ENCODE results near the gene SLC25A13. TPM values are rescaled to one million over a fixed set of nuclear protein-coding genes. Genes with fewer than 3 reads are reported as not detected.
"Not testable (repeated sequence)": the region's sequence is repeated elsewhere in the genome, so short reads cannot be mapped to it uniquely, and the experiment has no call there.

SLC25A13 gene
- total RNA-seq, 2 experiments from 2014 or later = 9.1 to 10.7 TPM

DNA sequence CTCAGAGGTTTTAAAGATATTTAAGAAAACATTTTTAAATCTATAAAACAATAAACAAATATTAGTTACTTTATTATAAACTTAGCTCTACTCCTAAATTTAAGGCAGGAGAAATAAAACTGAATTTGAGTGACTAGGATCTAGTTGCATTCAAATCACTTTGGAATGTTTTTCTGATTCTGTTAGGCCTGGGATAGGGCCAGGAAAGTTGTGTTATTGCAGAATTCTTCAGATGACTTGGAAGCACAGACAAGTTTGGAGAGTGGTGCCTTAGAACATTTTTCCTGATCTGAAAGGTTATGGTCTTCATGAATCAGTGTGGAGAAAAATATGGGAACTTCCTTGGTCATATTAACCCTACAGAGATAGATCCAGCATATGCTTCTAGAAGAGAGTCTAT lies 15.6 kb upstream of the SLC25A13 start:
- Mint-ChIP-seq H3K27ac (no peak overlapping the region), H3K4me3 (no peak overlapping the region), H3K9me3 (peaks cover 1% of the 10 kb centered on the region), H3K36me3 (no peaks in the 10 kb centered on the region), H3K4me1 (no peaks in the 10 kb centered on the region), H3K27me3 (peaks cover 11% of the 10 kb centered on the region)
- ATAC-seq (ENCODE audit: low read depth) = no peak
- no peak for DNase-seq
- POLR2A ChIA-PET = no interaction called here

DNA sequence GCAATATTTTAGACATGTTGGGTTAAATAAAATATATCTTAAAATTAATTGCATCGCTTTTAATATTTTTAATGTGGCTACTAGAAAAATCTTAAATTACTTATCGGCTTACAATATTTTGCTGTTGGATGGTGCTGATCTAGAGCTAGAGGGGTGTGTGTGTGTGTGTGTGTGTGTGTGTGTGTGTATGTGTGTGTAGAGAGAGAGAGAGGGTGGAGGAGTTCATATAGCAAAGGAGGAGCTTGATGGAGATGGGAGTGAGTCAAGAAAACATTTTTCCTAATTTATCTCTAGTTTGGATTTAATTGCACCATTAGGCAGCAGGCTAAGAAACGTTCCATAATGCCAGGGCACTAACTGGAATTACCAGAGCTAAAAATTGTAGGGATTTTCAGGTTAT lies 10.4 kb upstream of the SLC25A13 start:
- no peaks in the 10 kb centered on the region for H3K9me3 Mint-ChIP-seq
- H3K4me1 Mint-ChIP-seq = no peaks in the 10 kb centered on the region
- no peak overlapping the region for H3K4me3 Mint-ChIP-seq
- peaks cover 5% of the 10 kb centered on the region for H3K27me3 Mint-ChIP-seq
- no peak for DNase-seq
- no peak for ATAC-seq (ENCODE audit: low read depth)
- POLR2A ChIA-PET = no interaction called here
- H3K36me3 Mint-ChIP-seq = no peaks in the 10 kb centered on the region
- no peak overlapping the region for H3K27ac Mint-ChIP-seq

DNA sequence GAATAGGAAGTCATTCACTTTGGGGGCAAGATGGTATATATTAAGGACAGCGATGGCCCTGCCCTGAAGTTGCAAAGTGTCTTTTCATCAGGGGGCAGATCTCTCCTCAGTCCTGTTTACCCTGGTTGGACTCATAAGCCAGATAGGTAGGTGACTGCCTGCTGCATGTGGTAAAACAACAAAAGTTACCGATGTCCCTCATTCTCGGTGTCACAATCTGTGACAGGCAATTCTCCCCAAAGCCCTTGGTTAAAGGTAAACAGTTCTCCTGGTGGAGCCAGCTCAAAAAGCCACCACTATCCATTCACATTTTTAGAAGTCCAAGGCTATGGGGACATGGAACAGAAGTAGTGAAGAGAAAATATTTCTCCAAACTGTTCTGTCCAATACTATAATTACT lies 9.9 kb upstream of the SLC25A13 start:
- Mint-ChIP-seq H3K27ac (no peak overlapping the region), H3K4me1 (no peaks in the 10 kb centered on the region), H3K9me3 (no peaks in the 10 kb centered on the region), H3K27me3 (peaks cover 5% of the 10 kb centered on the region), H3K4me3 (no peak overlapping the region), H3K36me3 (no peaks in the 10 kb centered on the region)
- ATAC-seq (ENCODE audit: low read depth) (no peak), DNase-seq (no peak)
- POLR2A ChIA-PET = no interaction called here

DNA sequence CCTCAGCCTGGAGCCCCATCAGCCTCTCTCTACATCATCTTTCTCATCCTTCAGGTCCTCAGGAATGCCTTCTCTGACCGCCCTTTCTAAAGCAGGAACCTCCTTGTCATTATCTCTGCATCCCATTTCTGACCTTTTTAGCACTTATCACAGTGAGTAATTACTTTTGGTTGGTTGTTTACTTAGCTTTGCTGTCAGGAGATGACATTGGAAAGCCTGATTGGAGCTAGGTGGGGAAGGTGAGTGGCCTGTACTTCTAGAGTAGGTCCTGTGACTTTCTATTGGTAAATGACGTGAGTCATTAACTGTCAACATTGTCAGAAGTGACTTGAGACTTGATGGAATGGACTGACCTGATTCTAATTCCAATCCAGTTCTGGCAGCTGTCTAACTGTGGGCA lies 9.3 kb upstream of the SLC25A13 start:
- ATAC-seq (ENCODE audit: low read depth) (no peak), DNase-seq (no peak)
- POLR2A ChIA-PET = no interaction called here
- H3K27ac Mint-ChIP-seq = no peak overlapping the region
- H3K4me3 Mint-ChIP-seq = no peak overlapping the region
- H3K27me3 Mint-ChIP-seq = peaks cover 3% of the 10 kb centered on the region
- no peaks in the 10 kb centered on the region for H3K9me3 Mint-ChIP-seq
- H3K36me3 Mint-ChIP-seq = no peaks in the 10 kb centered on the region
- no peaks in the 10 kb centered on the region for H3K4me1 Mint-ChIP-seq

DNA sequence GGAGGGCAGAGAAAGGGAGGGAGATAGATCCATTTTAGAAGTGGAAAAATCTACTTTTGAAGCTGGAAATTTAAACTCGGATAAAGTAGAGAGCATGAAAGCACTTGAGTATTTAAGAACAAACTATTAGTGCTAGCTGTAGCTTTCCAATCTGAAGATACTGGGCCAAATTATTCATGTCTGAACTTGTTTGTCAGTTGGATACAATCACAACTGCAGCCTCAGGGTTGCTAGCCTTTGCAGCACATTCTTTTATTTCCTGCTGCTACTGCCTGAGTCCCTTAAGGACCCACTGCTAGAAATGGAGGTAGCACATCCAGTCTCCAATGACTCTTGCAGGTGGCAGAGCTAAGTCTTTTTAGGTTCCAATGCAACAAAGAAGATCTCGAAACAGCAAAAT lies 8.3 kb upstream of the SLC25A13 start:
- Mint-ChIP-seq H3K27ac (no peak overlapping the region), H3K27me3 (peaks cover 2% of the 10 kb centered on the region), H3K4me1 (no peaks in the 10 kb centered on the region), H3K9me3 (no peaks in the 10 kb centered on the region), H3K36me3 (no peaks in the 10 kb centered on the region), H3K4me3 (no peak overlapping the region)
- POLR2A ChIA-PET = no interaction called here
- ATAC-seq (ENCODE audit: low read depth) = no peak
- no peak for DNase-seq

DNA sequence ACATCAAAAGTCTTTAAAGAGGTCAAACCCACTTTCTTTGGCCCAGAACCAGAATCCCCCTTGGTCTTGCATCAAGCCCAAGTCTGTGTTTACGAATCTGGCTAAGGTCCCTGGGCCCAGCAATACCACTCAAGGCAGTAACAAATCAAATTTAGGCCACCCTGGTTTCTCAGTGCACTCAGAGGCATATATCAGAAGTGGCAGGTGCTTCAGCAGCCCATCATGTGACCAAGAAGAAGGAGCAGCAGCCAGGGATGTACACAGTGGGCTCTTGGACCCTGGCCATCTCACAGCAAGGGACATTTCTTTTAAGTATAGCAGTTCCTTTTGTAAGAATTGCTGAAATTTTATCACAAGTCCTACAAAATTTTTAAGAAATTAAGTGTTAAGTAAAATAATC lies 7.3 kb upstream of the SLC25A13 start:
- no peaks in the 10 kb centered on the region for H3K4me1 Mint-ChIP-seq
- POLR2A ChIA-PET = no interaction called here
- H3K27me3 Mint-ChIP-seq = peaks cover 2% of the 10 kb centered on the region
- ATAC-seq (ENCODE audit: low read depth) = no peak
- H3K27ac Mint-ChIP-seq = no peak overlapping the region
- H3K36me3 Mint-ChIP-seq = no peaks in the 10 kb centered on the region
- no peak for DNase-seq
- no peaks in the 10 kb centered on the region for H3K9me3 Mint-ChIP-seq
- no peak overlapping the region for H3K4me3 Mint-ChIP-seq

DNA sequence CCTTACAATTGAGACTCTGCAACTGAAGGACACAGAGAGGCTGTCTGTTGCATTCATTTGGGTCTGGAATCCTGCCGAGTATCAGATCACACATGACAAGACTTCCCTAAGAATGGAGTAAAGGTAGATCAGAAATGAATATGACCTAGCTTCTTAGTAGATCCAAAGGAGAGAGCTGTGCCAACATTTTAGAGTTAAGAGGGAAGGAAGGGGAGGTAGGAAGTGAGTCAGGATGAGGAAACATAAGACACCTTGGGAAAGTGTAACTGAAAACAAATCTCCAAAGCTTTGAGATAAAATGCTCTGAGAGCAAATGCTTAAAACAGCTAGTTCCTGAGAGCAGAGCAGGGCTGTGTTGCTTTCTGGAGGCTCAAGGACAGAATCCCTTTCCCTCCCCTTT lies 6.1 kb upstream of the SLC25A13 start:
- POLR2A ChIA-PET = no interaction called here
- Mint-ChIP-seq H3K4me3 (no peak overlapping the region), H3K27me3 (no peaks in the 10 kb centered on the region), H3K36me3 (no peaks in the 10 kb centered on the region), H3K9me3 (no peaks in the 10 kb centered on the region), H3K4me1 (no peaks in the 10 kb centered on the region), H3K27ac (no peak overlapping the region)
- DNase-seq (no peak), ATAC-seq (ENCODE audit: low read depth) (no peak)

DNA sequence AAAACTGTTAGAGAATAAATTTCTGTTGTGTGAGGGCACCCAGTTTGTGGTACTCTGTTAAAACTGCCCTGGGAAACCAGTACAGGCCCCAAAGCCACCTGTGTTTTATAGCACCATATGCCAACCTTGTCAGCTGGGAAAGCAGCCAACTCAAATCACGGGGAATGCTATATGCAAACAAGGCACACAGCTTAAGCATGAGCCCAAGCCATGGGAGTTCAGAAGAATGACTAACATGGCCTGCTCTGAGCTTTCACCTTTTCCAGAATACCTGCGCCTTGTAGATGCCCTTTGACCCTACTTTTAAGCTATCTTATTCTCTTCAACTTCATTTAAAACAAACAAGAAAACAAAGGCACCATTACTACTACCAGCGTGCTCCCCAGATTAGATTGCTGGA lies 5.5 kb upstream of the SLC25A13 start:
- Mint-ChIP-seq H3K27me3 (peaks cover 2% of the 10 kb centered on the region), H3K4me3 (no peak overlapping the region), H3K4me1 (no peaks in the 10 kb centered on the region), H3K27ac (no peak overlapping the region), H3K36me3 (no peaks in the 10 kb centered on the region), H3K9me3 (no peaks in the 10 kb centered on the region)
- no peak for ATAC-seq (ENCODE audit: low read depth)
- DNase-seq = no peak
- POLR2A ChIA-PET = no interaction called here

DNA sequence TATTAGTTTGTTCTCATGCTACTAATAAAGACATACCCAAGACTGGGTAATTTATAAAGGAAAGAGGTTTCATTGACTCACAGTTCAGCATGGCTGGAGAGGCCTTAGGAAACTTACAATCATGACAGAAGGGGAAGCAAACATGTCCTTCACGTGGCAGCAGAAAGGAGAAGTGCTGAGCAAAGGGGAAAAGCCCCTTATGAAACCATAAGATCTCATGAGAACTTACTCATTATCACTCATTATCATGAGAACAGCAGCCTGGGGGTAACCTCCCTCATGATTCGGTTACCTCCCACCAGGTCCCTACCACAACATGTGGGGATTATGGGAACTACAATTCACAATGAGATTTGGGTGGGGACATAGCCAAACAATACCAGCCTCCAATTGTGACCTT lies 4.9 kb upstream of the SLC25A13 start:
- POLR2A ChIA-PET; H3K9me3 Mint-ChIP-seq; H3K36me3 Mint-ChIP-seq; DNase-seq; H3K4me3 Mint-ChIP-seq; H3K4me1 Mint-ChIP-seq; ATAC-seq (ENCODE audit: low read depth); H3K27ac Mint-ChIP-seq; H3K27me3 Mint-ChIP-seq: not testable (repeated sequence)

DNA sequence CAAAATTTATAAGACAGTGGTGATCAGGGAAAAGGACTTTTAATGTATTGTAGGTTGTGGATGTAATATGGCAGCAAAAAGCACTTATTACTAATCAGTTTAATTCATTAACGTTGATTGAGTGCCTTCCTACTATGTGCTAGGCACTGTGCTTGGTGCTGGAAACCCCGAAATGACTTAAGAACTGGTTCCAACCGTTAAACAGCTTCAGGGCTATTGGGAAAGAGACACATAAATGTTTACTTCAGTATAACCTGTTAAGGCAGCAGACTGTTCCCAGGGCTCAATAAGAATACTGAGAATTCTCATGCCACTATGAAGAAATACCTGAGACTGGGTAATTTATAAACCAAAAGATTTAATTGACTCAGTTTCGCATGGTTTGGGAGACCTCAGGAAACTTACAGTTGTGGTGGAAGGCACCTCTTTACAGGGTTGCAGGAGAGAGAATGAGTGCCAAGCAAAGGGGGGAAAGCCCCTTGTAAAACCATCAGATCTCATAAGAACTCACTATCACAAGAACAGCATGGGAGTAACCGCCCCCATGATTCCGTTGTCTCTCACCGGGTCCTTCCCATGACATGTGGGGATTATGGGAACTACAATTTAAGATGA lies 1.1 kb upstream of the SLC25A13 start:
- Mint-ChIP-seq H3K36me3 (no peaks in the 10 kb centered on the region), H3K4me1 (peaks cover 13% of the 10 kb centered on the region), H3K9me3 (no peaks in the 10 kb centered on the region), H3K27ac (no peak overlapping the region), H3K4me3 (peak overlapping the region; percentile 90), H3K27me3 (peaks cover 2% of the 10 kb centered on the region)
- DNase-seq = no peak
- no peak for ATAC-seq (ENCODE audit: low read depth)
- POLR2A ChIA-PET = no interaction called here

DNA sequence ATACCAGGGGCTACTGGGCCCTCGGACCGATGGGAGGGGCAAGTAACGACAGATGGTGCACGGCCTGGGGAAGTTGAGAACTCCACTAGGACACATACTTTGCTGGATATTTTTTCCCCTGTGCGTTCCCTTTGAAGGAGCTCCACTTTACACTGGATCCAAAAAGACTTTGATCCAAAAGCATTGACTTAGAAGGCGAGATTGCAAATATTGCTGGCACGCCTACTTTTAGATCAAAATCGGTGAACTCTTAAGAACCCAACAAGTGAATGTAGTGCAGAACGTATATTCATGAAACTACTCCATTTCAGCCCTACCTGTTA lies 436 bp upstream of the SLC25A13 start:
- Mint-ChIP-seq H3K9me3 (no peaks in the 10 kb centered on the region), H3K4me3 (peak overlapping the region; percentile 90), H3K27ac (peak overlapping the region; percentile 33), H3K4me1 (peaks cover 13% of the 10 kb centered on the region), H3K27me3 (peaks cover 2% of the 10 kb centered on the region), H3K36me3 (no peaks in the 10 kb centered on the region)
- no peak for ATAC-seq (ENCODE audit: low read depth)
- no peak for DNase-seq
- POLR2A ChIA-PET = no interaction called here

DNA sequence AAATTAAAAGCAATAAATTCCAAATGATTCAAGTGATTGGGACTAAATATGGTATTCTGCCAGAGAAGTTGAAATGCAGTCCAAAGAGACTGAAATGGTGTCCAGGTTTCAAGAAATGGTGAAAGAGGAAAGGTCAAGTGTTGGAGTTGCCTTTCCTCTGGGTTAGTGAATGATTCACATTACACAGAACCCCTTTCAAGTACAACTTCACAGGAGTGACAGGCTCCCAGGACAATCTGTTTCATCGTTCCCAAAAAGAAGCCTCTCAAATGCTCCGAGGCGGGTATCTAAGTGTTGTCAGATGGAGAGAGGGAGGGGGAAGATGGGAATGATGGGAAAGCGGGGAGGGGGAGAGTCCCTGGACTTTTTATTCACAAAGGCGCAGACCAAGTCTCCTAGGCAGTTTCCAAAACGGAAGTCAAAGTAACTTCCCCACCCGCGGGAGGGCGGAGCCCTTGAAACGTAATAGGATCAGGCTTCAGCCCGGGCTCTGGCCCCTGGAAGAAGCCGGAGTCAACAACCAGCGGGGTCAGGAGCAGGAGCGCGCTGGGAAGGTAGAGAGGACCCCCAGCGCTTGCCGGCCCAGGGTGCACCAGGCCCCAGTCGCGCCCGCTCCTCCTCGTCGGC lies 754 bp downstream of the SLC25A13 start:
- ATAC-seq (ENCODE audit: low read depth) = peak; percentile 38
- Mint-ChIP-seq H3K4me1 (peaks cover 13% of the 10 kb centered on the region), H3K9me3 (no peaks in the 10 kb centered on the region), H3K36me3 (no peaks in the 10 kb centered on the region), H3K4me3 (peak overlapping the region; percentile 90), H3K27me3 (peaks cover 2% of the 10 kb centered on the region), H3K27ac (peak overlapping the region; percentile 93)
- no peak for DNase-seq
- POLR2A ChIA-PET = no interaction called here

DNA sequence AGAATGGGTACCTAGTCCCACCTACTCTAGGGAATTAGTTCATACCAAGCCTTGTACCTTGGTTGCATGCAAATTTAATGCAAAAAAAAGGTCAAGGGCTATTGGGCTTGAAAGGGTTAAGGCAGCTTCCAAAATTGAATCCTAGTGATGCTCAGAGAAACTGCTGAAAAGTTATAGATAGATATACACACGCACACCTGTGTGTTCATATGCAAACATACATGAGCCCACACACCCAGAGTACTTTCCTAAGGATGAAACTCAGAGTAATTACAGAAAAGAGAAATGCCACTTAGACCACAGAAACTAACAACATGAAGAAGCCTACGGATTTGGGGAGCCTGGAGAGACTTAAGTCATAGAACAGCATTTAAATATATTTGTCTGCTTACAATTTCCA lies 1.5 kb downstream of the SLC25A13 start:
- H3K9me3 Mint-ChIP-seq = no peaks in the 10 kb centered on the region
- H3K4me3 Mint-ChIP-seq = peak overlapping the region; percentile 90
- H3K4me1 Mint-ChIP-seq = peaks cover 13% of the 10 kb centered on the region
- peaks cover 2% of the 10 kb centered on the region for H3K27me3 Mint-ChIP-seq
- DNase-seq (no peak), ATAC-seq (ENCODE audit: low read depth) (no peak)
- POLR2A ChIA-PET = no interaction called here
- peak overlapping the region; percentile 93 for H3K27ac Mint-ChIP-seq
- H3K36me3 Mint-ChIP-seq = no peaks in the 10 kb centered on the region

DNA sequence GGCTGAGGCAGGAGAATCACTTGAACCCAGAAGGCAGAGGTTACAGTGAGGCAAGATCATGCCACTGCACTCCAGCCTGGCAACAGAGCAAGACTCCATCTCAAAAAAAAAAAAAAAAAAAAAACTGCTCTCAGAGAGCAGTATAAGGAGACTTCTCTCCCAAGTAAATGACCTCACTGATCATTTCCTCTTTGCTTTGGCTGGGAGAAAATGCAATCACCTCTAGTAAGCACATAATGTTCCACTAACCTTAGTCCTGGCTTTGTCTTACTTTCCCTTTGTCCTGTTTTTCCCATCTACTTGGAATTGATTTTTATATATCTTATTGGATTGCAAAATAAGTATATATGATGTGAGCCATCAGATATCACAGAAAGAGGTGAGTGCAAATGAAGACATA lies 2.5 kb downstream of the SLC25A13 start:
- POLR2A ChIA-PET = no interaction called here
- Mint-ChIP-seq H3K9me3 (no peaks in the 10 kb centered on the region), H3K4me3 (no peak overlapping the region), H3K27me3 (peaks cover 2% of the 10 kb centered on the region), H3K4me1 (peaks cover 13% of the 10 kb centered on the region), H3K27ac (no peak overlapping the region), H3K36me3 (no peaks in the 10 kb centered on the region)
- ATAC-seq (ENCODE audit: low read depth) = no peak
- DNase-seq = no peak

DNA sequence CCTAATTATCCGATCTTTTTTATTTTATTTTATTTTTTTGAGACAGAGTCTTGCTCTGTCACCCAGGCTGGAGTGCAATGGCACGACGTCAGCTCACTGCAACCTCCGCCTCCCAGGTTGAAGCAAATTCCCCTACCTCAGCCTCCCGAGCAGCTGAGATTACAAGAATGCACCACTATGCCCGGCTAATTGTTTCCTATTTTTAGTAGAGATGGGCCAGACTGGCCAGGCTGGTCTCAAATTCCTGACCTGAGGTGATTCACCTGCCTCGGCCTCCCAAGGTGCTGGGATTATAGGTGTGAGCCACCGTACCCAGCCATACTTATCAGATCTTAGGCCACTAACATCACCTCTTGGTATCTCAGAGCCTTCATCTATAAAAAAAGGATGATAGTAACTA lies 4.9 kb downstream of the SLC25A13 start:
- H3K4me3 Mint-ChIP-seq = no peak overlapping the region
- peaks cover 13% of the 10 kb centered on the region for H3K4me1 Mint-ChIP-seq
- no peak for ATAC-seq (ENCODE audit: low read depth)
- no peaks in the 10 kb centered on the region for H3K27me3 Mint-ChIP-seq
- H3K27ac Mint-ChIP-seq = no peak overlapping the region
- DNase-seq = no peak
- no peaks in the 10 kb centered on the region for H3K9me3 Mint-ChIP-seq
- POLR2A ChIA-PET = no interaction called here
- H3K36me3 Mint-ChIP-seq = peaks cover 10% of the 10 kb centered on the region

Measured in activated naive CD8-positive, alpha-beta T cell treated with anti-CD3 and anti-CD28 coated beads, Interleukin-2, amount 10 ng/mL, durations not matched to agents 7 days and 5 days (primary cell).